AG04450 (cell line): ENCODE results near the gene CYTH3. TPM values are rescaled to one million over a fixed set of nuclear protein-coding genes. Genes with fewer than 3 reads are reported as not detected.
"Not testable (repeated sequence)": the region's sequence is repeated elsewhere in the genome, so short reads cannot be mapped to it uniquely, and the experiment has no call there.

ENCODE experiments used
- CTCF ChIA-PET: fragments of 300-600, 350-600 bp; formaldehyde crosslinking; extraction: SDS; loops from one replicate; lab custom pipeline; 2022; ENCODE audit warnings: antibody characterized with exemption, inconsistent platforms; lab: Charles Lee
- POLR2A ChIA-PET: fragments of 350-600 bp; formaldehyde crosslinking; extraction: SDS; loops from one replicate; lab custom pipeline; 2021; ENCODE audit warnings: antibody characterized with exemption, inconsistent platforms; lab: Yijun Ruan, JAX
- DNase-seq: peaks from one replicate; pipeline ENCODE4 v3.0.0-alpha.2; 2011; ENCODE audit warnings: low read depth, low spot score
- H3K27ac ChIP-seq: one replicate; pipeline ENCODE4 v1.5.1; 2012; ENCODE audit warnings: low read depth, low read length, control low read depth
- H3K27me3 ChIP-seq: one replicate; pipeline ENCODE4 v1.6.0; 2012; ENCODE audit warnings: low read length; ENCODE audit not compliant: control insufficient read depth, insufficient read depth
- H3K4me3 ChIP-seq: 2 replicates; pipeline ENCODE4 v1.5.1; 2011; ENCODE audit warnings: mild to moderate bottlenecking, low read depth, low read length, control low read depth
- H3K9me3 ChIP-seq: 2 replicates; pipeline ENCODE4 v1.5.1; 2012; ENCODE audit warnings: low read length; ENCODE audit not compliant: control insufficient read depth, insufficient read depth
- polyA plus RNA-seq: library from polyadenylated mRNA; depleted of rRNA; stranded (reverse); fragments of >200 nt; gene quantifications from 2 replicates; pipeline ENCODE4 v1.2.3, GENCODE V29; 2011
- TF ChIP-seq, protein P1 (sequence below): IDR thresholded peaks from 2 replicates; pipeline ENCODE4 v1.5.1; 2011; ENCODE audit warnings: low read depth, low read length, control low read depth, inconsistent platforms

Gene CYTH3
- polyA plus RNA-seq, 1 experiment, result 30.2 TPM

DNA sequence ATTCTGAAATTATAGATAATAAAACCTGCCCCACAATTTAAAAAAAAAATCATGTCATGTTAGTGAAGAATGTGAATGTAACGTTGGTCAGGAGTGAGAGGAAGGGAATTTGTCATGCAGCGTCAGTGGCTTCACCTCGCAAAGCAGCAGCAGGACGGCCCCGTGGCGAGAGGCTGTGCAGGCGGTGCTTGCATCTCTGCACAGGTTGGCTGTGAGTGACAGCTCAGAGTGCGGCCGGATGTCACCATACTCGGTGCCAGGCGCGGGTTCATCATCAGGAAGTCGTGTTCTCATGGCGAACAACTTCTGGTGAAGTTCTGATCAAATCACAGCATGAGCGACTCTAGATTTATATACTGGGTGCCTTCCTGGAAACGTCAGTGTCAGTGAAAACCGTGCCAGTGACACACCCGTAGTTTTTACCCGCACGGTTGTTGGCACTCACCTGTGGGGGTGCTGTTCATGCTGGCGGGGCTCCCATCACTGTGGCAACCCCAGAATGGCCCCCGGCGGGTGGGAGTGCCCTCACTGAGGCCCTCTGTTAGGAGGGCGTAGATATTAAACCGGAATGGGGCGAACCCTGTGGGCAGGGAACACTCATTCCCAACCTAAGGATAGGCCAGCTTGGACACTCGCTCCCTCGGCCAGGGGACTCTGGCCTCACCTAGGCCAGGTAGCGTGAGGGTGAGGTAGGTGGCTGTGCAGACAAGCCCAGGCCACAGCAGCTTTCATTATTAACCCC lies 120.3 kb downstream of the CYTH3 start:
- no peaks in the 10 kb centered on the region for H3K27me3 ChIP-seq
- TF ChIP-seq, protein P1, sequence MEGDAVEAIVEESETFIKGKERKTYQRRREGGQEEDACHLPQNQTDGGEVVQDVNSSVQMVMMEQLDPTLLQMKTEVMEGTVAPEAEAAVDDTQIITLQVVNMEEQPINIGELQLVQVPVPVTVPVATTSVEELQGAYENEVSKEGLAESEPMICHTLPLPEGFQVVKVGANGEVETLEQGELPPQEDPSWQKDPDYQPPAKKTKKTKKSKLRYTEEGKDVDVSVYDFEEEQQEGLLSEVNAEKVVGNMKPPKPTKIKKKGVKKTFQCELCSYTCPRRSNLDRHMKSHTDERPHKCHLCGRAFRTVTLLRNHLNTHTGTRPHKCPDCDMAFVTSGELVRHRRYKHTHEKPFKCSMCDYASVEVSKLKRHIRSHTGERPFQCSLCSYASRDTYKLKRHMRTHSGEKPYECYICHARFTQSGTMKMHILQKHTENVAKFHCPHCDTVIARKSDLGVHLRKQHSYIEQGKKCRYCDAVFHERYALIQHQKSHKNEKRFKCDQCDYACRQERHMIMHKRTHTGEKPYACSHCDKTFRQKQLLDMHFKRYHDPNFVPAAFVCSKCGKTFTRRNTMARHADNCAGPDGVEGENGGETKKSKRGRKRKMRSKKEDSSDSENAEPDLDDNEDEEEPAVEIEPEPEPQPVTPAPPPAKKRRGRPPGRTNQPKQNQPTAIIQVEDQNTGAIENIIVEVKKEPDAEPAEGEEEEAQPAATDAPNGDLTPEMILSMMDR, result no peak
- H3K27ac ChIP-seq, result no peak overlapping the region
- ChIA-PET POLR2A (no interaction called here), CTCF (no interaction called here)
- H3K4me3 ChIP-seq, result no peak overlapping the region
- no peaks in the 10 kb centered on the region; the same call in 1 of the 2 replicates for H3K9me3 ChIP-seq
- no peak for DNase-seq

DNA sequence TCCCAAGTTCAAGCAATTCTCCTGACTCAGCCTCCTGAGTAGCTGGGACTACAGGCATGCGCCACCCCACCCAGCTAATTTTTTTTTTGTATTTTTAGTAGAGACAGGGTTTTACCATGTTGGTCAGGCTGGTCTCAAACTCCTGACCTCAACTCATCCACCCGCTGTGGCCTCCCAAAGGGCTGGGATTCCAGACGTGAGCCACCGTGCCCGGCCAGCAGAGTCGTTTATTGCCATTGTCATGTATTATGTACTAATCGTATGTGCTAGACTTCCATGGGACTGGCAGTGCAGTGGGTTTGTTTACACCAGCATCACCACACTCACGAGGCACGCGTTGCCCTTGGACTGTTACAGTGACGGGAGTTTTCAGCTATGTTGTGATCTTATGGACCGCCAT lies 120.9 kb downstream of the CYTH3 start:
- H3K9me3 ChIP-seq, H3K27ac ChIP-seq, POLR2A ChIA-PET, DNase-seq, H3K27me3 ChIP-seq, H3K4me3 ChIP-seq: not testable (repeated sequence)
- CTCF ChIA-PET, result interaction anchor here (0.6 to 0.8 kb wide), 2 partner anchors 9 to 69 kb away, joined by 3 to 6 read pairs; no protein-coding TSS in a partner anchor

- CTCF ChIA-PET, result interaction anchor here (0.8 kb wide), 1 partner anchor 153 kb away, joined by 4 read pairs; no protein-coding TSS in a partner anchor
- Histone ChIP-seq H3K4me3 (no peak overlapping the region), H3K9me3 (no peaks in the 10 kb centered on the region; the same call in 1 of the 2 replicates), H3K27me3 (no peaks in the 10 kb centered on the region), H3K27ac (no peak overlapping the region)
- no peak for DNase-seq
- POLR2A ChIA-PET, result no interaction called here
- TF ChIP-seq, protein P1, result no peak
Observed at GRCh38 chr7:6149996-6150395, 122.4 kb downstream of the CYTH3 start.

GRCh38 chr7:6148724-6149360 lies 123.6 kb downstream of the CYTH3 start:
- TF ChIP-seq, protein P1, result no peak
- CTCF ChIA-PET, result interaction anchor here (1.0 kb wide), 1 partner anchor 12 kb away, joined by 4 read pairs; no protein-coding TSS in a partner anchor
- no peak overlapping the region for H3K27ac ChIP-seq

GRCh38 chr7:6147627-6148026 lies 124.8 kb downstream of the CYTH3 start:
- no peak overlapping the region for H3K4me3 ChIP-seq
- no peaks in the 10 kb centered on the region for H3K9me3 ChIP-seq
- H3K27me3 ChIP-seq, result no peaks in the 10 kb centered on the region
- H3K27ac ChIP-seq, result no peak overlapping the region
- DNase-seq, result no peak
- POLR2A ChIA-PET, result no interaction called here
- TF ChIP-seq, protein P1, result no peak
- CTCF ChIA-PET, result no interaction called here

More at GRCh38 chr7:6148724-6149360, 123.6 kb downstream of the CYTH3 start:
- H3K4me3 ChIP-seq, result no peak overlapping the region
- no peak for DNase-seq
- no peaks in the 10 kb centered on the region for H3K27me3 ChIP-seq
- POLR2A ChIA-PET, result no interaction called here
- no peaks in the 10 kb centered on the region; the same call in 1 of the 2 replicates for H3K9me3 ChIP-seq
